SU-DHL-6 (cell line): ENCODE results near the gene CDKAL1.

Source experiments
- H2AFZ ChIP-seq: fragments of 200-600 bp; sonication (generic); 2 replicates; pipeline ENCODE4 v1.6.1; 2014; ENCODE audit warnings: low read depth, mild to moderate bottlenecking, moderate library complexity, mixed read lengths, antibody characterized with exemption, low read length; ENCODE audit not compliant: severe bottlenecking
- H3F3A ChIP-seq: fragments of 200-600 bp; shearing (Covaris generic); 2 replicates; pipeline ENCODE4 v1.6.0; 2016; ENCODE audit warnings: antibody characterized with exemption, mild to moderate bottlenecking; ENCODE audit not compliant: insufficient read depth
- H3K27ac ChIP-seq: fragments of 200-600 bp; sonication (generic); 2 replicates; pipeline ENCODE4 v1.5.1; 2016; ENCODE audit warnings: low read depth, mild to moderate bottlenecking, low read length, moderate library complexity, mixed read lengths
- H3K27me3 ChIP-seq: fragments of 200-600 bp; sonication (generic), shearing (Covaris generic); 2 replicates; pipeline ENCODE4 v1.6.0; 2014; ENCODE audit warnings: mild to moderate bottlenecking, low read length
- H3K36me3 ChIP-seq: fragments of 200-600 bp; sonication (generic); 2 replicates; pipeline ENCODE4 v1.6.1; 2014; ENCODE audit warnings: mild to moderate bottlenecking, low read length, mixed read lengths
- H3K4me2 ChIP-seq: fragments of 300-600, 200-600 bp; shearing (Covaris generic), sonication (generic); 2 replicates; pipeline ENCODE4 v1.6.0; 2014; ENCODE audit warnings: low read length, low read depth, mild to moderate bottlenecking; ENCODE audit not compliant: poor library complexity, severe bottlenecking
- H3K4me3 ChIP-seq: fragments of 200-600 bp; sonication (generic); 2 replicates; pipeline ENCODE4 v1.5.1; 2014; ENCODE audit warnings: antibody characterized with exemption, low read length, mild to moderate bottlenecking, mixed read lengths; ENCODE audit not compliant: insufficient read depth, poor library complexity, severe bottlenecking
- H3K79me2 ChIP-seq: fragments of 200-600 bp; sonication (generic); 2 replicates; pipeline ENCODE4 v1.6.1; 2014; ENCODE audit warnings: mild to moderate bottlenecking, low read length, moderate library complexity; ENCODE audit not compliant: insufficient read depth
- H3K9ac ChIP-seq: fragments of 200-600 bp; sonication (generic); 2 replicates; pipeline ENCODE4 v1.7.0; 2014; ENCODE audit warnings: mild to moderate bottlenecking, low read length
- H3K9me2 ChIP-seq: fragments of 200-600 bp; sonication (generic); replicated peaks from 2 replicates; pipeline ENCODE4 v1.6.1; 2014; ENCODE audit warnings: low read length; ENCODE audit not compliant: insufficient read depth
- H3K9me3 ChIP-seq: fragments of 200-600 bp; sonication (generic); 2 replicates; pipeline ENCODE4 v1.6.1; 2014; ENCODE audit warnings: low read length, mixed read lengths; ENCODE audit not compliant: insufficient read depth
- H4K20me1 ChIP-seq: fragments of 200-600 bp; sonication (generic); 2 replicates; pipeline ENCODE4 v1.6.1; 2014; ENCODE audit warnings: low read depth, mild to moderate bottlenecking, antibody characterized with exemption, low read length, moderate library complexity, mixed read lengths
- CTCF ChIP-seq: fragments of 200-600 bp; sonication (generic); IDR thresholded peaks from one replicate; pipeline ENCODE4 v1.5.1; 2017; ENCODE audit warnings: antibody characterized with exemption, mild to moderate bottlenecking, low read length, moderate library complexity; ENCODE audit not compliant: insufficient read depth, poor library complexity, severe bottlenecking
- EZH2phosphoT487 ChIP-seq: fragments of 200-600 bp; sonication (generic), shearing (Covaris generic); conservative IDR thresholded peaks from 2 replicates; pipeline ENCODE4 v1.6.1; 2018; ENCODE audit warnings: mild to moderate bottlenecking, antibody characterized with exemption, low read length, moderate library complexity, mixed read lengths

Gene CDKAL1

DNA sequence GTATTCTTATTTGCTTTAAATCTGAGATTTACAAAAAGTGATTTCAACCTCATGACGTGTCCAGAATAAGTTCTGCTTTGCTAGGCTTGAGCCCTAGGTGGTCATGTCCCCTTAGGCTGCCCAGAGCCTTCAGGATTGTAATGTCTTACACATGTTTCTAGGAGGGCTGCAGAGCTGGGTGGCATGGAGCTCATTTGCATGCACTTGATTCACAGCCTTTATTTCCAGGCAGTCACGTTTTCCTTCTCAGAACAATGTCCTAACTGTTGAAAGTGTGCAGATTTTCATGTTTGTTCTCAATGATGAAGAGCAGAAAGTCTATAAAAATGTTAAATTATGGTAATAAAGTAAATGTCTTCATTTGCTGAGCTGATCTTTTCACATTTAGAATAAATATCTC, 610.7 kb downstream of the CDKAL1 start:
- Histone ChIP-seq H2AFZ (no peak overlapping the region), H3K9me3 (no peaks in the 10 kb centered on the region), H3K79me2 (no peaks in the 10 kb centered on the region), H3K9ac (no peak overlapping the region), H3K36me3 (no peaks in the 10 kb centered on the region), H3K4me3 (no peak overlapping the region), H3K27me3 (no peaks in the 10 kb centered on the region), H3K9me2 (no peaks in the 10 kb centered on the region), H3K4me2 (no peak overlapping the region), H4K20me1 (no peaks in the 10 kb centered on the region), H3F3A (no peaks in the 10 kb centered on the region), H3K27ac (no peak overlapping the region)
- no peak for TF ChIP-seq EZH2phosphoT487
- TF ChIP-seq CTCF = no peak

GRCh38 chr6:21147995-21148394, 613.7 kb downstream of the CDKAL1 start:
- Histone ChIP-seq H3K79me2 (no peaks in the 10 kb centered on the region), H3K9ac (no peak overlapping the region), H3K4me2 (no peak overlapping the region), H2AFZ (no peak overlapping the region), H3K4me3 (no peak overlapping the region), H3F3A (no peaks in the 10 kb centered on the region), H3K9me2 (no peaks in the 10 kb centered on the region), H3K27ac (no peak overlapping the region), H3K36me3 (no peaks in the 10 kb centered on the region), H3K27me3 (no peaks in the 10 kb centered on the region), H4K20me1 (no peaks in the 10 kb centered on the region), H3K9me3 (no peaks in the 10 kb centered on the region)
- TF ChIP-seq EZH2phosphoT487 (no peak), CTCF (no peak)

DNA sequence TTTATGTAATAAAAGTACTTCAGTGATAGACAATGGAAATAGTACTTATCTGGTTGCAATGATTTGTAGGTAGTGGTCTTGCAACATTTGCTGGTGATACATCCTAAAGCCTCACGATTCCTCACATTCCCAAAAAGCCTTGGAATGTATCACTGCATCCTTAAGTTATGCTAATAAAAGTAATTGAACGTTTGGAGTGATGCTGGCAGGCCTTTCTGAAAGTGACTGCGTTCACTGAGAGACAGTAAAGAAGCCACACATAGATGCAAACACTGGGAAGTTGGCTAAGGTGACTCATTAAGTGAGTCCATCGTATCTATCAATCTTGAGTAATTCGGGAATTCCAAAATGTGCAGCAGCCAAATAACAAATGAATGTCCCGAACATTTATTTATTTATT, 615.2 kb downstream of the CDKAL1 start:
- no peak overlapping the region for H3K4me3 ChIP-seq
- H4K20me1 ChIP-seq = no peaks in the 10 kb centered on the region
- no peaks in the 10 kb centered on the region for H3K27me3 ChIP-seq
- no peak overlapping the region for H3K9ac ChIP-seq
- TF ChIP-seq CTCF = no peak
- TF ChIP-seq EZH2phosphoT487 = no peak
- no peak overlapping the region for H3K27ac ChIP-seq
- H3K9me2 ChIP-seq = no peaks in the 10 kb centered on the region
- H3K9me3 ChIP-seq = no peaks in the 10 kb centered on the region
- H3K36me3 ChIP-seq = no peaks in the 10 kb centered on the region
- H3K79me2 ChIP-seq = no peaks in the 10 kb centered on the region
- no peak overlapping the region for H2AFZ ChIP-seq
- H3K4me2 ChIP-seq = no peak overlapping the region
- H3F3A ChIP-seq = no peaks in the 10 kb centered on the region

GRCh38 chr6:21150667-21151066, 616.4 kb downstream of the CDKAL1 start:
- H3K9me2 ChIP-seq = no peaks in the 10 kb centered on the region
- no peak overlapping the region for H3K9ac ChIP-seq
- H3K36me3 ChIP-seq = no peaks in the 10 kb centered on the region
- H3K79me2 ChIP-seq = no peaks in the 10 kb centered on the region
- no peak overlapping the region for H2AFZ ChIP-seq
- H3K27me3 ChIP-seq = no peaks in the 10 kb centered on the region
- H4K20me1 ChIP-seq = no peaks in the 10 kb centered on the region
- no peaks in the 10 kb centered on the region for H3F3A ChIP-seq
- no peak overlapping the region for H3K4me3 ChIP-seq
- no peak overlapping the region for H3K4me2 ChIP-seq
- H3K9me3 ChIP-seq = no peaks in the 10 kb centered on the region
- H3K27ac ChIP-seq = no peak overlapping the region
- TF ChIP-seq CTCF (no peak), EZH2phosphoT487 (no peak)
